ENCODE data around the gene ABHD8. TPM values are rescaled to one million over a fixed set of nuclear protein-coding genes. Genes with fewer than 3 reads are reported as not detected.

ABHD8 gene
- total and polyA plus RNA-seq, 2 of the 4 experiments (the other 2 are of a cell fraction): 3.9 to 10.2 TPM

DNA sequence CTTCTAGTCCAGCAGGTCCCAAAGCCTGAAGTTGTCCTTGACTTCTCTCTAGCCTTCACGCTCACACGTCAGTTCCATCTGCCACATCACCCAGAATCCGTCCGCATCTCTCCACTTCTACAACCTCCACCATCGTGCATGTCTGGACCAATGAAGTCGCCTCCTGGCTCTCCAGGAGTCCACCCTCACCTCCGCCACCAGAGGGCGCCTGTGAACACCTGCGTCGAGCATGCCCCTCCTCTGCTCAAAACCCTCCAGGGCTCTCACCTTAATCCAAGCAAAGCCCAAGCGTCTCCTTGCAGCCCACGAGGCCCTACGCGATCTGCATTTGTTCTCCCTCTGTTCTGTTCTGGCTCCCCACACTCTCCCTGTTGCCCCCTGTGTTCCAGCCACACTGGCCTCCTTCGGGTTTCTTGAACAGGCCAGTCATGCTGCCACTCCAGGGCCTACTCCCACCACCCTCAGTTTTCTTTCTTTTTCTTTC lies 42.3 kb downstream of the ABHD8 start:
- Histone ChIP-seq H3K18ac (ENCODE audit: low read depth, low read length) (no peak overlapping the region), H3K9ac (ENCODE audit: low read depth, low read length) (no peak overlapping the region), H3K9me1 (ENCODE audit: insufficient read depth, low read length) (peaks cover 4% of the 10 kb centered on the region), H3K4me3 (ENCODE audit: insufficient read depth, low read depth, low read length) (no peak overlapping the region), H3K4ac (ENCODE audit: low read depth, low read length) (no peak overlapping the region), H2AK9ac (replicated peaks; ENCODE audit: low read depth, low read length, poor library complexity) (peak overlapping the region; percentile 85), H2BK120ac (ENCODE audit: low read depth, low read length) (no peak overlapping the region), H3K36me3 (ENCODE audit: control insufficient read depth, insufficient read depth, low read length) (no peaks in the 10 kb centered on the region), H3K4me2 (ENCODE audit: low read depth, low read length) (no peak overlapping the region), H4K5ac (ENCODE audit: low read depth, low read length) (no peak overlapping the region), H3K27me3 (ENCODE audit: control insufficient read depth, insufficient read depth, low read length) (no peaks in the 10 kb centered on the region), H3K9me3 (ENCODE audit: control insufficient read depth, insufficient read depth, low read length) (peaks cover 10% of the 10 kb centered on the region), H2AFZ (replicated peaks; ENCODE audit: low read length, poor library complexity) (peak overlapping the region; percentile 89), H4K20me1 (ENCODE audit: insufficient read depth, low read length) (0 out of 2 replicates have a peak, but pooled peaks cover 4% of the 10 kb centered on the region), H4K8ac (ENCODE audit: low read depth in 2 of 2, low read length in 2 of 2) (peak overlapping the region in 1 of 2 experiments; percentile 74; a peak in 1 of 4 replicates), H3K79me1 (ENCODE audit: low read depth in 1 of 2, low read length in 2 of 2) (no peaks in the 10 kb centered on the region; a peak in 1 of 4 replicates), H3K14ac (replicated peaks; ENCODE audit: low read depth, low read length) (no peak overlapping the region), H3K56ac (ENCODE audit: extremely low read depth, insufficient read depth, low read length) (no peak overlapping the region; the same call in 1 of the 2 replicates), H3K4me1 (ENCODE audit: control insufficient read depth, insufficient read depth, low read length) (no peaks in the 10 kb centered on the region), H2BK15ac (ENCODE audit: low read depth, low read length) (no peak overlapping the region), H2BK5ac (ENCODE audit: low read depth, low read length, poor library complexity, severe bottlenecking) (no peak overlapping the region), H3K27ac (ENCODE audit: insufficient read depth, low read length) (no peak overlapping the region), H2AK5ac (ENCODE audit: low read depth, low read length) (peak overlapping the region; percentile 73), H4K91ac (ENCODE audit: insufficient read depth, low read depth, low read length) (no peak overlapping the region), H3K23ac (ENCODE audit: low read depth, low read length) (no peak overlapping the region; the same call in 1 of the 2 replicates), H2BK20ac (ENCODE audit: low read depth, low read length) (no peak overlapping the region)
- dilution Hi-C loops (cut with HindIII; ENCODE audit: low sequenced_read_pairs, unreplicated experiment) (no loop called here), in situ Hi-C loops (cut with MboI; ENCODE audit: low sequenced_read_pairs) (no loop called here), intact Hi-C loops (cut with micrococcal nuclease) (no loop called here)
- POLR2A ChIA-PET (ENCODE audit: unreplicated experiment): no interaction called here
- peak; percentile 98 for ATAC-seq (ENCODE audit: low read depth)
- whole genome bisulfite sequencing, 2 experiments (ENCODE audit: extremely low coverage in 2 of 2, insufficient read length in 1 of 2): 16% methylated on average over 12 of the region's 15 CpGs; no CpG with 5 or more reads in 1 of the 2 experiments
- CTCF ChIA-PET: no interaction called here
- TF ChIP-seq RAD21 (IDR thresholded peaks at IDR 0.05; ENCODE audit: low read length) (peak; percentile 55), FOS (IDR thresholded peaks at IDR 0.05; ENCODE audit: low read depth, low read length) (no peak), RFX5 (IDR thresholded peaks at IDR 0.05; ENCODE audit: low read depth, low read length) (no peak), POLR2A (IDR thresholded peaks at IDR 0.05; ENCODE audit: low read depth, low read length) (no peak), USF2 (IDR thresholded peaks at IDR 0.05; ENCODE audit: low read depth, low read length) (no peak), CEBPB (IDR thresholded peaks at IDR 0.05; ENCODE audit: low read depth, low read length) (no peak), BHLHE40 (IDR thresholded peaks at IDR 0.05; ENCODE audit: low read depth, low read length) (no peak), ELK1 (IDR thresholded peaks at IDR 0.05; ENCODE audit: borderline replicate concordance, low read depth, low read length) (no peak), MAFK (IDR thresholded peaks at IDR 0.05; ENCODE audit: low read depth, low read length) (no peak), CHD1 (IDR thresholded peaks at IDR 0.05; ENCODE audit: low read depth, low read length) (no peak), NFE2L2 (IDR thresholded peaks at IDR 0.05; ENCODE audit: low read depth, low read length) (no peak), RCOR1 (IDR thresholded peaks at IDR 0.05; ENCODE audit: insufficient replicate concordance, low read length) (peak; percentile 28), SMC3 (IDR thresholded peaks at IDR 0.05; ENCODE audit: low read depth, low read length) (peak; percentile 68), MXI1 (IDR thresholded peaks at IDR 0.05; ENCODE audit: borderline replicate concordance, low read depth, low read length) (no peak), CTCF (conservative IDR thresholded peaks at IDR 0.05; ENCODE audit: low read depth, low read length) (peak; percentile 74), MAZ (IDR thresholded peaks at IDR 0.05; ENCODE audit: borderline replicate concordance, low read depth, low read length) (no peak)
- no TSS peak for BruUV-seq (replicated peaks)
- peak; percentile 64 for DNase-seq

All from IMR-90 (cell line).